ENCODE measurements around the gene ZFP92. TPM values are rescaled to one million over a fixed set of nuclear protein-coding genes. Genes with fewer than 3 reads are reported as not detected.
A peak's percentile ranks its signal among the peaks of the same experiment; 100 is the strongest.
"Not testable (repeated sequence)": the region's sequence is repeated elsewhere in the genome, so short reads cannot be mapped to it uniquely, and the experiment has no call there.

ZFP92 gene
- total RNA-seq, 1 donor from 2014 or later = 0.45 TPM

GRCh38 chrX:153384973-153385372 lies 26.3 kb upstream of the ZFP92 start:
- ATAC-seq; DNase-seq (ENCODE audit: low spot score): not testable (repeated sequence)

- ATAC-seq (no peak), DNase-seq (ENCODE audit: low spot score) (no peak)
Observed at GRCh38 chrX:153386097-153386496, 25.2 kb upstream of the ZFP92 start.

- DNase-seq (ENCODE audit: low spot score) (no peak), ATAC-seq (no peak)
Observed at GRCh38 chrX:153387345-153387744, 23.9 kb upstream of the ZFP92 start.

- DNase-seq (ENCODE audit: low spot score) (no peak), ATAC-seq (no peak)
Observed at GRCh38 chrX:153387987-153388721, 23.1 kb upstream of the ZFP92 start.

GRCh38 chrX:153388722-153389459 lies 22.4 kb upstream of the ZFP92 start:
- ATAC-seq (no peak), DNase-seq (ENCODE audit: low spot score) (no peak)

GRCh38 chrX:153389460-153389768 lies 21.9 kb upstream of the ZFP92 start:
- ATAC-seq; DNase-seq (ENCODE audit: low spot score): not testable (repeated sequence)

GRCh38 chrX:153392642-153393321 lies 18.5 kb upstream of the ZFP92 start:
- no peak for ATAC-seq
- no peak for DNase-seq (ENCODE audit: low spot score)

- DNase-seq (ENCODE audit: low spot score) (no peak), ATAC-seq (no peak)
Observed at GRCh38 chrX:153394612-153395011, 16.7 kb upstream of the ZFP92 start.

GRCh38 chrX:153395613-153396319 lies 15.5 kb upstream of the ZFP92 start:
- DNase-seq (ENCODE audit: low spot score) (no peak), ATAC-seq (no peak)

GRCh38 chrX:153396320-153397195 lies 14.7 kb upstream of the ZFP92 start:
- no peak for ATAC-seq
- no peak for DNase-seq (ENCODE audit: low spot score)

GRCh38 chrX:153397256-153397960 lies 13.9 kb upstream of the ZFP92 start:
- ATAC-seq (no peak), DNase-seq (ENCODE audit: low spot score) (no peak)

GRCh38 chrX:153398275-153398960 lies 12.9 kb upstream of the ZFP92 start:
- no peak for ATAC-seq
- no peak for DNase-seq (ENCODE audit: low spot score)

GRCh38 chrX:153400146-153401132 lies 10.8 kb upstream of the ZFP92 start:
- DNase-seq (ENCODE audit: low spot score) (no peak), ATAC-seq (peak; percentile 34)

- no peak for DNase-seq (ENCODE audit: low spot score)
- ATAC-seq = no peak
Observed at GRCh38 chrX:153401133-153401764, 10.0 kb upstream of the ZFP92 start, which contains the start of gene PNMA6E. PNMA6E (minus strand) TSS chrX:153401350; CDS start chrX:153398849, 2,501 bp downstream.

- ATAC-seq; DNase-seq (ENCODE audit: low spot score): not testable (repeated sequence)
Observed at GRCh38 chrX:153404333-153404732, 6.9 kb upstream of the ZFP92 start.

GRCh38 chrX:153405426-153405825 lies 5.8 kb upstream of the ZFP92 start:
- DNase-seq (ENCODE audit: low spot score) (no peak), ATAC-seq (no peak)

- ATAC-seq = no peak
- no peak for DNase-seq (ENCODE audit: low spot score)
Observed at GRCh38 chrX:153406011-153406410, 5.3 kb upstream of the ZFP92 start.
